HG03342 (cell line): ENCODE data around the gene GAMT.

Source experiments
- ATAC-seq: cut with Tn5 transposase; IDR thresholded peaks from one replicate; pipeline ENCODE4 v1.9.1; 2021; ENCODE audit warnings: mild to moderate bottlenecking, moderate library complexity; ENCODE audit not compliant: unreplicated experiment

The GAMT gene

GRCh38 chr19:1402411-1403070 is 1.2 kb upstream of the GAMT start:
- ATAC-seq = no peak

GRCh38 chr19:1401889-1402217 is 511 bp upstream of the GAMT start:
- ATAC-seq = no peak

GRCh38 chr19:1400281-1401137 is 833 bp downstream of the GAMT start:
- ATAC-seq = no peak

GRCh38 chr19:1399745-1400144 is 1.6 kb downstream of the GAMT start:
- ATAC-seq = no peak

GRCh38 chr19:1399079-1399478 is 2.3 kb downstream of the GAMT start:
- no peak for ATAC-seq

- no peak for ATAC-seq
These were observed 3.5 kb downstream of the GAMT start for GRCh38 chr19:1397838-1398237.

- no peak for ATAC-seq
These were observed 4.3 kb downstream of the GAMT start for GRCh38 chr19:1396768-1397679.

GRCh38 chr19:1396019-1396767 is 5.1 kb downstream of the GAMT start:
- no peak for ATAC-seq

GRCh38 chr19:1395194-1396018 is 5.9 kb downstream of the GAMT start:
- no peak for ATAC-seq

- ATAC-seq = no peak
These were observed 6.8 kb downstream of the GAMT start for GRCh38 chr19:1394252-1395193.

GRCh38 chr19:1393841-1394240 is 7.5 kb downstream of the GAMT start:
- no peak for ATAC-seq

GRCh38 chr19:1392939-1393530 is 8.3 kb downstream of the GAMT start:
- ATAC-seq = no peak

- no peak for ATAC-seq
These were observed 8.9 kb downstream of the GAMT start for GRCh38 chr19:1392407-1392806.

- ATAC-seq = no peak
These were observed 10.4 kb downstream of the GAMT start for GRCh38 chr19:1390890-1391423.

- no peak for ATAC-seq
These were observed 12.1 kb downstream of the GAMT start for GRCh38 chr19:1389033-1389940.

- ATAC-seq = no peak
These were observed 12.7 kb downstream of the GAMT start for GRCh38 chr19:1388637-1389026.
